ENCODE results near the gene TNNC2.
A peak's percentile ranks its signal among the peaks of the same experiment; 100 is the strongest.
"Not testable (repeated sequence)": the region's sequence is repeated elsewhere in the genome, so short reads cannot be mapped to it uniquely, and the experiment has no call there.

The TNNC2 gene

DNA sequence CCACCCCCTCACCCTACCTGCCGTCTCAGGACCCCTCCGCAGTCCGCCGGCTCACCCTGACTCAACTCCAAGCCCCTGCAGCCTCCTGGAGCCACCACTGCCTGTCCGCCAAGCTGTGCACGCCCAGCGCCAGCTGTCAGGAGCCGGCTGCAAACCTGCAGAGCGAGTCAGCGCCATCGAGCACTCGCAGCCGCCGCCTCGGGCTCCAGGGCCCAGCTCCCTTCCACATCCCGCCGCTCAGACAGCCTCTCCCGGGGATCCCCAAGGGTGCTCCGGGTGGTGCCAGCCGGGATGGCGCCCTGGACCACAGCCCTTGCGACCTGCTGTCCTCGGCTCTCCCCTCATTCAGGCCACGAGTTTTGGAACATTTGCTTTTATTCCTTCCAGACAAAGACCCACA, 4.3 kb downstream of the TNNC2 start:
- DNase-seq (ENCODE audit: low read depth, low spot score), result no peak

DNA sequence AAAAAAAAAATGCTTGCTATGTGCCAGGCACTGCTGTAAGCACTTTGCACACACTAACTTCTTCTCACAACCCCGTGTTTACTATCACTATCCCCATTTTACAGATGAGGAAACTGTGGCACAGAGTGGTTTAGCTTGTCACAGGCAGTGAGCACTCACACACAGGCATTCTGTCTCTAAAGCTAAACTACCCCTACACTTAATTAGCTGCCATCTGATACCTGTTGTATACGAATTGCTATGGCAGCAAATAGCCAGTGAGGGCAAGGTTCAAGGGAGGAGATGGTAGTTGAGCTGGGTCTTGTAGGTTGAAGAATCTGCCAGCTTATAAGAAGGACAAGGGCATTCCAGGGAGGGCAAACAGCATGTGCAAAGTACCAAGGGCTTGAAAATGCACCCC, 5.2 kb downstream of the TNNC2 start:
- DNase-seq (ENCODE audit: low read depth, low spot score), result no peak

DNA sequence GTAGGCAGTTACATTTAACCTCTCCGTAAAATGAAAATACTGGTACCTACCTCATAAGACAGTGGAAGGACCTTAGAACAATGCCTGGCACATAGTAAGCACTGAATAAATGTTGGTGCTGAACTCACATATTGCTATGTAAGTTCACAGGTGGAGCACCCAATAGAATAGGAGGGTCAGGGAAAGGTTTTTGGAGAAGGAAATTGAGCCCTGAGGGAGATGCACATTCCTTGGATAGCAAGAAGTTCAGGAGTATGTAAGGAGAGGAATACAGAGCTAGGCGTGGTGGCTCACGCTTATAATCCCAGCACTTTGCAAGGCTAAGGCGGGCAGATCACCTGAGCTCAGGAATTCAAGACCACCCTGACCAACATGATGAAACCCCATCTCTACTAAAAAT, 7.6 kb downstream of the TNNC2 start:
- no peak for DNase-seq (ENCODE audit: low read depth, low spot score)

DNA sequence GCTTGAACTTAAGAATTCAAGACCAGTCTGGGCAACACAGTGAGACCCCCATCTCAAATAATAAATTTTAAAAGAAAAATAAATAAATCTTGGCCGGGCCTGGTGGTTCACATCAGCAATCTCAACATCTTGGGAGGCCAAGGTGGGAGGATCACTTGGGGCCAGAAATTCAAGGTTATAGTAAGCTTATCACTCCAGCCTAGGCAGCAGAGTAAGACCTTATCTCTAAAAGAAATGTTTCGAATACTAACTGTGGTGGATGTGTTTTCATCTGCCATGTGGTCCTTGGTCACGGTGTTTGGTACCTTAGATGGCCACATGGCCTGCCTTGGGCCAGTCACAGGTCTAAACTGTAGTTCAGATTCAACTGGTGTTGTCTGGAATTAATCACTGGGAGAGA, 8.9 kb downstream of the TNNC2 start:
- DNase-seq (ENCODE audit: low read depth, low spot score), result no peak

DNA sequence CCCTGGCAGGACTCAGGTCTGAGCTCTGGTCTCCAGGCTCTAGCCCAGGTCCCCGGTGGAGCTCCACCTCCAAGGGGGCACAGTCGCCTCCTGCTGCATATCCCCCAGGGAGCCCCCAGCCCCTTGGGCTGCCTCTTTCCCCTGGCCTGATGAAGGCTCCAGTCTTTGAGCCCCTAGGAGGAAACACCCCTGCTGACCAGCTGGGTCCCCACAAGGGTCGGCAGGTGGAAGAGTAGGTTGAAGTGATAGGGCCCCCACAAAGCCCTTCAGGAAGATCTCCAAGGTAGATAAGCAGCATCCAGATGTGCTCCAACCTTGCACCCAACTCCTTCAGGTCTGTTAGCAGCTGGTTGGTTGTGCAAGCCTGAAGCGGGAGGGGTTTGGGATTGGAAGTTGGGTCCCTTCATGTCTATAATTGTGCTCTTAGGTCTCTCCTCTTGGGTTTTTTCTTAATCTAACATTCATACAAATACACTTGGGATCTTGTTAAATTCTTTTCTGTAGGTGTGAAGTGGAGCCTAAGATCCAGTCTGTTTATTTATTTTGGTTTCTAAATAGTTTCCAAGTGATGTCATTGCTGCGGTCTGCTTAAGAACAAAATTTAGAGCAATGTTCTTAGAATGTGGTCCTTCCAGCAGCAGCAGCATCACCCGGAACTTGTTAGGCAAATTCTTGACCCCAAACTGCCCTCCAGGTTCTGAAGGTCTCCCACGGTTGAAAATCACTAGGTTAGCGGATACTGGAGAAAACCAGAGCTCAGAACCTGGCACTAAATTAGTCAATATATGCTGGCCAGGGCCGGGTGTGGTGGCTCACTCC, 9.5 kb downstream of the TNNC2 start:
- DNase-seq (ENCODE audit: low read depth, low spot score), result no peak

DNA sequence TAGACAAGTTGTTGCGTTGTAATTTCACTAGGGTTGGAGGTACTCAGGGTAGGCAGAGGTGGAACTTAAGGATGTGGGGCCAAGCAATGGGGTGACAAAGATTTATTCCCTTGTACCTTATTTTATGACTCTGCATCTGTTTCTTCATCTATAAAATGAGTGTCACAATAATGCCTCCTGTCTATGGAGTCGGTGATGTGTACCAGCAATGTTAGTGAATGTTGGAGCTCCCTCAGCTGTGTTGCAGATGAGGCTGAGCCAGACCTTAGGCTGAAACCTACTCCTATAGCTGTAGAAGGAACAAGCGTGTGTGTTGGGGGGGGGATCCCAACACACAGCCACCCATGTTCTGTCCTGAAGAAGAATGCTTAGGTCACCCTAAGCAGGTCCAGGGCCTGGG, 10.2 kb downstream of the TNNC2 start:
- DNase-seq (ENCODE audit: low read depth, low spot score), result no peak

DNA sequence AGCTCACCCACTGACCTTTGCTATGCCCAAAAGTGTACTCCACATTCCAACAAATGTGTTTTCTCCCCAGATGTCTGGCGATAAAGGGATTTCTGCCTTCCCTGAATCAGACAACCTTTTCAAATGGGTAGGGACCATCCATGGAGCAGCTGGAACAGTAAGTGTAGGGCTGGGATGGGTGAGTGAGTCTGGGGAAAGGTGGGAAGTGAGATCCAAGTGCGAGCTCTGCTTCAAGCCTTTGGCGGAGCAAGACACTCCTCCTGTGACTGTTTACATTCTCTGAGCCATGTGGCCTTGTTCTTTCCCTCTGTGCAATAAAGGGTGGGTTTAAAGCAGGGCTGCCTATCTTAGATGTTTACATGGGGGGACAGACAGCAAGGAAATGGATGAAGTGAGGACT, 12.8 kb downstream of the TNNC2 start:
- no peak for DNase-seq (ENCODE audit: low read depth, low spot score)

DNA sequence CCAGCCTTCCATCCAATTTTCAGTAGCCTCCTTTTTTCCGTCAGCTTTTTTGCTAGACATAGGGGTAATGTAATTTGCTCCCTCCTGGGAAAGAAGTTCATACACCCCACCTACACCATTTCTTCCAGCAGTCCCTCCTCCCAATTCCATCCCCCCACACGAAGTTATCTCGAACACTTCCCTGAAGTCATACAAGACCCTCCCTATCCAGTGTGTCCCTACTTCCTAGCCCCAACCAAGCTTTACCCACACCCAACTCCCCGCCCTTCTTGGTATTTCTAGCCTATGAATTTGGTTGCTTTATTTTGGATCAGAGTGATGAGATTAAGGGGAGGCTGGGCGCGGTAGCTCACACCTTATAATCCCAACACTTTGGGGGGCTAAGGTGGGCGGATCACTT, 13.6 kb downstream of the TNNC2 start:
- DNase-seq (ENCODE audit: low read depth, low spot score), result no peak

DNA sequence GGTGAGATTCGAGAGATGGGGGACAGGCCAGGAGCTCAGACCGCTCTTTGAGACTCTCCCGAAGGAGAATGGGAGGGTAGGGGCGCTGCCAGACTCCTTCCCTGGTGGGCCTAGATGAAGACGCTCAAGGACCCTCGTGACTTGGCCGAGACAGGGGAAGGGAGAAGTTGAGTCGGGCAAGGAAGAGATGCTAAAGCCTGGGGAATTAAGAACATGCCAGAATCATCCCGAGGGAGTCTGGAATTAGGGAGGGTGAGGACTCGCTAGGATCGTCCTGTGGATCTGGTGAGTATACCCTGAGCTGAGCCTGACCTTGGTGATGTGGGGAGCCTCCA, 14.1 kb downstream of the TNNC2 start:
- no peak for DNase-seq (ENCODE audit: low read depth, low spot score)

DNA sequence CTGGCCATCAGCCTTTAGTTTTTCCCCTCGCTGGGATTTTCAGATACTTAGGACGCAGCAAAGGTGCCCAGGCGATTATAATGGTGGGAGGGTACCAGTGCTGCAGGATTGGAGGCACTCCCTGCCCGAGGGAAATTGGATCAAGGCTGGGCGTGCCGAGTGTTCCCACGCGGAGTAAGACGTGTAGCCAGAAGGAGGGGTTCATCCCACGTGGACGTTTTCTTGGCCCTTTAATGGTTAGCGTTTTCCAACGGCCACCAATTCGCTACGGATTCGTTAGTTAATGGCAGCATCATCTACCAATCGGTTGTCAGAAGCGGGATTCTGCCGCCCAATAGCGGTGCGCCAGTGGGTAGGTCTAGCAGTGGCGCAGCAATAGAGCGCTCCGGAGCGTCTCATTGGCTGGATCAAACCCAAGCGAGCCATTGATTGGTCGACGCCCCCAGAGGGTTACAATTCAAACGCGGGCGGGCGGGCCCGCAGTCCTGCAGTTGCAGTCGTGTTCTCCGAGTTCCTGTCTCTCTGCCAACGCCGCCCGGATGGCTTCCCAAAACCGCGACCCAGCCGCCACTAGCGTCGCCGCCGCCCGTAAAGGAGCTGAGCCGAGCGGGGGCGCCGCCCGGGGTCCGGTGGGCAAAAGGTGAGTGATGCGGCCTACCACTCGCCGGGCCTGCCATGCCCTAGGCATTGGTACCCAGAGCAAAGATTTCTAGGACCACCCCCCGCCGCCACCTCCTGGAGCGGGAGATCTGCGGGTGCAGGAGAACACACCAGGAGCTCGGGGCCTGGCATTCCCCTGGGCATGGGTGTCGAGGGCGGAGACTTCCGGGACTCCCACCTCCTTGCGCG, 14.7 kb downstream of the TNNC2 start, which contains the start of gene UBE2C:
Gene UBE2C (plus strand): TSS at position 488 of the 849 bp plus-strand sequence. CDS start 52 bp downstream, at position 540.
- DNase-seq (ENCODE audit: low read depth, low spot score), result peak; percentile 92

DNA sequence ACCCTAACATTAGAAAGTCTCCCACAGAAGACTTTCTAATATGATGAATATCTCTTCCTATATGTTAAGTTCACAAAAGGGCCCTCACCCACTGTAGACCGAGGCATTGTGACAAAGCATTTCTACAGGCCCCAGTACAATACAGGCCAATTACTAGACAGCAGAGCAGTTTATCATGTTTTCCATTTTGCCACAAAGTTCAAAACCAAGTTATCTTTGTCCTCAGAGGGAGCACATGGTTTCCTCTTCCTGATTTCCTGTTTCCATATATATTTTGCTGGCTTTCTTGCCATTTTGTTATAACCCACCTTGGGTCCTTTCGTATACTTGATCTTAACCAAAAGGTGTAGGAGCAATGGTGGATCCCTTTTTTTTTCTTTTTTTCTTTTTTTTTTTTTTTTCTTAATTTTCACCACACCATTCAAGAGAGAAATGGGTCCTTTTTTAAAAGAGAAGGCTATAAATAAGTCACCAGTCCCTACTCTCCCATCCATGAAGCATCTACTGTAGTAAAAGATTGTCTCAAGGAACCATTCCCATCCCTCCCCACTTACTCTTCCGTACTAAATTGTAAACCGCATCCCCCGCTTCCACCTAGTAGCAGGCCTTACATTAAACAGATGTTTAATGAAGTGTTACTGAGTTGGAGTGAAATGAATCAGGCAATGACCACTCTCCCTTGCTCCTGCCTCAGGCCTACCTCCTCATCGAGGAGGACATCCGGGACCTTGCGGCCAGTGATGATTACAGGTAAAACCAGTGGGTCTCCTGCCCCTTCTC, 16.7 kb downstream of the TNNC2 start:
- no peak for DNase-seq (ENCODE audit: low read depth, low spot score)

DNA sequence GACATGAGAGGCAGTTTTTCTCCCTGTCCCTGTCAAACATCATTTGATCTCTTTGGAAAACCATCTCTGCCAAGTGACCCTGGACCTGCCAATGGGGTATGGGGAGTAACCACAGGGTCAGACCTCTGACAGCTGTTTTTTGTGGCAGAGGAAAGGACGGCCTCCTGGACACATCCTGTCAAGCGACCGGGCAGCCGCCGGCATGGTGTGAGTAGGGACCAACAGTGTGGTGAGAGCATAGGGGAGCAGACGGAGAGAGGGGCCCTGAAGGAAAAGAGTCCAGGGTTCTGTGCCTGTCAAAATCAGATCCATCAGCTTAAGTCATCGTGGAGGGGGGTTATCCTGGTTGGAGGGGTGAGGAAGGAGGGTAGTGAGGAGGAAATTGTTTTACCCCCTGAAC, 25.3 kb downstream of the TNNC2 start:
- DNase-seq (ENCODE audit: low read depth, low spot score), result no peak

DNA sequence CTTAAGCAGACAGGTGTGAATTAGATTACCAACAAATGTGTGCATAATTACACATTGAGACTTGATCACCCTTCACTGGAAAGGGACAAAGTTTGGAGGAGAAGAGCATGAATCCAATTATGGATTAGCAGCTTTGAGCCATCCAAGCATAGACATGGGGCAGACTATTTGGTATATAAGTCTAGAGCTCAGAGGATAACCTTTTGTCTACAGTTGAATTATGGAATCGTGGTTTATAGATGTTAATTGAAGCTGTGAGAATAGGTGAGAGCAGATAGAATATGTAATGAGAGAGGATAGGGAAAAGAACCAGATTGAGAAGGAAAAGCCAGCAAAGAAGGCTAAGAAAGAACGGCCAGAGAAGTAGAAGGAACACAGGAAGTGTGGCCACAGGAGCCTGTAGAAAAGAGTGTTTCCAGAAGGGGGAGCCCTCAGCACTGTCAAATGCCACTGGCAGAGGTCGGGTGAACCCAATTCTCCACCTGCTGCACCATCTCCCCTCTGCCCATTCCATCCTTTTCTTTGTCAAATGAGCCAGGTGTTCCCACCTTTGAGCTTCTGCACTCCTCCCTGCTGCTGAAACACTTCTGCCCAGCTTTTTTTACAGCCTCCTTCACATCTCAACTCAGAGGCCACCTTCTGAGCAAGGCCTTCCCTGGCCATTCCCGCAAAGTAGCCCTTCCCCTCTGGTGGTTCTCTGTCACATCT, 28.0 kb downstream of the TNNC2 start:
- DNase-seq (ENCODE audit: low read depth, low spot score), result peak; percentile 43

DNA sequence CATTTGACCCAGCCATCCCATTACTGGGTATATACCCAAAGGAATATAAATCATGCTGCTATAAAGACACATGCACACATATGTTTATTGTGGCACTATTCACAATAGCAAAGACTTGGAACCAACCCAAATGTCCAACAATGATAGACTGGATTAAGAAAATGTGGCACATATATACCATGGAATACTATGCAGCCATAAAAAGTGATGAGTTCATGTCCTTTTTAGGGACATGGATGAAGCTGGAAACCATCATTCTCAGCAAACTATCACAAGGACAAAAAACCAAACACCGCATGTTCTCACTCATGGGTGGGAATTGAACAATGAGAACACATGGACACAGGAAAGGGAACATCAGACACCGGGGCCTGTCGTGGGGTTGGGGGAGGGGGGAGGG, 29.2 kb downstream of the TNNC2 start:
- DNase-seq (ENCODE audit: low read depth, low spot score), result not testable (repeated sequence)

DNA sequence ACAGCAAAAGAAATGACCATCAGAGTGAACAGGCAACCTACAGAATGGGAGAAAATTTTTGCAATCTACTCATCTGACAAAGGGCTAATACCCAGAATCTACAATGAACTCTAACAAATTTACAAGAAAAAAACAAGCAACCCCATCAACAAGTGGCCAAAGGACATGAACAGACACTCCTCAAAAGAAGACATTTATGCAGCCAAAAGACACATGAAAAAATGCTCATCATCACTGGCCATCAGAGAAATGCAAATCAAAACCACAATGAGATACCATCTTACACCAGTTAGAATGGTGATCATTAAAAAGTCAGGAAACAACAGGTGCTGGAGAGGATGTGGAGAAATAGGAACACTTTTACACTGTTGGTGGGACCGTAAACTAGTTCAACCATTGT, 29.6 kb downstream of the TNNC2 start:
- DNase-seq (ENCODE audit: low read depth, low spot score), result not testable (repeated sequence)

DNA sequence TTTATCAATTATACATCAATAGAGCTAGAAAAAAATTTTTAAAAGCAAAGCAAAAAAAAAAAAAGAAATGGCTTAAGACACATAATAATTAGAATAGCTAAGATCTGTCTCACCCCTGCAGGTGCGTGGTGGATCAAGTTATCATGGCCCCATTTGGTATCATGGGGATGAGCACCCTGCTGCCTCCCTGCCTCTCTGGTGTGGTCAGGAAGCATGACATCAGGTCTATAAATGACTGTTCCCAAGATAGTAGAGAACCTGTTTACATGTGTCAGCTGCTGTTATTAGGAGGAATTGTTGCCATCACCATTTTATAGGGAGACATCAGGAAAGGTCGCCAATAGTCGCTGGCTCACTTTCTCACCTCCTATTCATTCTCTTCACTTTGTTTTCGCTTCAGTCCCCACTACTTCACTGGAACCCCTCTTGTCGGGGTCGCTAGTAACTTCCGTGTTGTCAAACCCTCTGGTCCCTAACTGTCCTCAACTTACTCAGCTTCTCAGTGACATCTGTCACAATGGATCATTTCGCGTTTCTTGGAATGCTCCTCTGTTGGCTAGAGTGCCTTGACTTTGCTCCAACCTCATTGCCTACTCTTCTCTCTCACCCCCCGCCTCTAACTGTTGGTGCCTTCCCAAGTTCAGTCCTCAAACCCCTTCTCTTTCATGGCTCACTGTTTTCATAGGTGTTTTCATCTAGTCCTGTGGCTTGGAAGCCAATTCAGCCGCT, 30.6 kb downstream of the TNNC2 start:
- DNase-seq (ENCODE audit: low read depth, low spot score), result no peak

DNA sequence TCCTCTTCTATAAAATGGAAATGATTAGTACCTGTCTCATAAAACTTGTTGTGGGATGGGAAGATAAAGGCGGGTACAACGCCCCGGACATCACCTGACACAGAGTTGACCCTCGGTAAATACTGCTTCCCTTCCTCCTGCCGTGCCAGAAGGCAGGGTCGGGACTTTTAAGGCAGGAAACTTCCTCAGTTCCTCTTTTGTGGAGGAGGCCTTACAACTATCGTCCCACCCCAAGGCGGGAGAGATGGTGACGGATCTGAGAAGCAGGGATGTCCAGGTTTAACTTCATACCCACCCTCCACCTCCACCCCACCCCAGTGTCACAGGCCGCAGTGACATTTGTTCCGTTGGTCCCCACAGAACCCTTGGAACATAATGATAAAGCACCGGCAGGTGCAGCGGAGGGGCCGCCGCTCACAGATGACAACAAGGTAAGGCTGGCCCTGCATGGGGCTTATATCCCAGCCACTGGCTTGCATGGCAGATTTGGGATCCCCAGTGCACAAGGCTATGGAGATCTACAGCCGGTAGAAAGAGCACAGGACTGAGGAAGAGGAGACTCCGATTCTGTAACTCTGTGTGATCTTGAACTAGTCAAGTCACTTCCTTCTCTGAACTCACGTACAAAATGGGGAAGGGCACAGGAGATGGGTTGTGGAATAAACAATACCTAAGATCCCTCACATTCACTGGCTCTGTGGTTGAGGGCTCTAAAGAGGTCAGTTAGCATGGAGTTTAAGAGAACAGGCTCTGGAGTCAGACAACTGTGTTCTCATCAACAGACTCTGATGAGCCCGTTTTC, 34.6 kb downstream of the TNNC2 start:
- no peak for DNase-seq (ENCODE audit: low read depth, low spot score)

DNA sequence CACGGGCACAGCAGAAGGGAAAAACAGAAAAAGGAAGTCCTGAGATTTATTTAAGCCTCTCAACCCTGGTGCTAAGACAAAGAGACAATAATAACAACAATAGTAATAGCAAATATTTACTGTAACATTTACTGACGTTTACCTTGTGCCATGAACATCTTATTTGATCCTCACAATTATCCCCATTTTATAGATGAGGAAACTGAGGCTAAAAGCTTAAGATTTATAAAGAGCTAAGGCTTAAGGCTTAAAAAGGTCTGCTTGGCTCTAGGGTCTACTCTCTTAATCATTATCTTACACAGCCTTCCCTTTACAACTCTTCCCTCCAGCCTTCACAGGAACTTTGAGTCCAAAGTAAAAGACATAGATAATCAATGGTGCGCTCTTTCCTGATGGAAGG, 38.8 kb downstream of the TNNC2 start:
- DNase-seq (ENCODE audit: low read depth, low spot score), result no peak

DNA sequence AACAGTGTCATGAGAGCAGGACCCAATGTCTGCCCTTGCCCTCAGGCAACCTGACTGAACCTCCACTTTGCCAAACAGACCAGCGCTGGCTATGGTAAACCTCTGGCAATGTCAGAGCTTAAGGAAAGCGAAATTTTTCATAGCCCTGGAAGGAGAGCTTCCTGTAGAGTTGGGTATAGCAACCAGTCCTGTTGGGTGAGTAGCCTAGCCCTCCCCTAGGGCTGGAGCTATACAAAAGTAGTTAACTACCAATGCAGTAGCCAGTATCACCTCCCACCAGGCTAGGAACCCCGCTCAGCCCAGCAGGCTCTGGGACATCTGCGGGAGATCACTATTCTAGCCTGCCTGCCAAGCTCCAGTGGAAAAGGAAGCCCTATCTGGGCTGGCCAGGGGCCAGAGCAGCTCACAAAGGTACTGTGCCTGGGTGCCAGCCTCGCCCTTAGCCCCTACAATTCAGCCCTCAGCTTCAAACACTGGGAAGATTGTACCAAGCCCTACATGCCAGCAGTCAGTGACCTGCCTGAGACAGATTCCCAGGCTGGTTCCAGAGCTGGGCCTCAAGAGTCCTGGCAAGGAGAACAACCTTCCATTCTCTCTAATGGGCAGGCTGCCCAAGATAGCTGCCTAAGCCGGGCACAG, 43.3 kb downstream of the TNNC2 start:
- no peak for DNase-seq (ENCODE audit: low read depth, low spot score)

DNA sequence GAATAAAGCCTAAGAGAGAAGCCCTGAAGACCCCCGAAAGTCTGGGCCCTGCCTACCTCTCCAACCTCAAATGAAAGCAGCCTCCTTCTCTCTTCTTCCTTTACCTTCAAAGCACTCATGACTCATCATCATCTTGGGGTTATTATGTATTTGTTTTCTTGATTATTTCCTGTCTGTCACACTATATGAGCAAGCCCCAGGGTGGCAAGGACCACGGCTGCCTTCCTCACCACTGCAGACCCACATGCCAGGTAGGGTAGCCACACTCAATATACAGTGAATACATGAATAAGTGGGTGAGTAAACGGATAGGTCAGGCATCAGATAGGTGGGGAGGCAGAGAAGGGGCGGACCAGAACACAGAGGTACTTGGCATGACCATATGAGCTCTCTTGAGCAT, 44.2 kb downstream of the TNNC2 start:
- no peak for DNase-seq (ENCODE audit: low read depth, low spot score)
